KOPT-K1 (cell line): ENCODE measurements around the gene NAA80.
A peak's percentile ranks its signal among the peaks of the same experiment; 100 is the strongest.
"Not testable (repeated sequence)": the region's sequence is repeated elsewhere in the genome, so short reads cannot be mapped to it uniquely, and the experiment has no call there.

Experiments used
- H3K27ac ChIP-seq: fragments of 200-600 bp; sonication (generic); 2 replicates; pipeline ENCODE4 v1.5.1; 2016; ENCODE audit warnings: antibody characterized with exemption, mild to moderate bottlenecking, low read depth, low read length; ENCODE audit not compliant: poor library complexity, severe bottlenecking
- H3K36me3 ChIP-seq: fragments of 200-600 bp; sonication (generic); 2 replicates; pipeline ENCODE4 v1.5.1; 2017; ENCODE audit warnings: antibody characterized with exemption, mild to moderate bottlenecking, low read length, moderate library complexity; ENCODE audit not compliant: insufficient read depth
- H3K9me3 ChIP-seq: fragments of 200-600 bp; sonication (generic); 2 replicates; pipeline ENCODE4 v1.5.1; 2017; ENCODE audit warnings: antibody characterized with exemption, low read length, mild to moderate bottlenecking; ENCODE audit not compliant: insufficient read depth, poor library complexity, severe bottlenecking

The NAA80 gene

DNA sequence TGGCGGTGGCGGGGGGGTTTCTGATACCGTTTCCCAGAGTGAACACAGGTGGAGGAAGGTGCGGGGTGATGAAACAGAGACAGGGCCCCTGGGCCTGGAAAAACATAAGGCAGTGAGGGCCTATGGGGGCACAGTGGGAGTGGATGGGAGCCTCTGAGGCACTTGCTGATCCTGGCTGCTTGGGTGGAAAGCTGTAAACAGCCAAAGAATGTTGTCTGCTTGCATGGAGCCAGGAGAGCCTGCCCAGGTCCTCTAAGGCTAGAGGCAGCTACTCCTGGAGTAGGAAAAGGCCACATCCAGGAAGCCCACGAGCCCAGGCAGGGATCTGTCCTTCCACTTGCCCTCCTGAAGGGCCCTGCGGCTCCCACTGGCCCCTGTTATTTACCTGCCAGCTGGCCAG, 33.2 kb downstream of the NAA80 start:
- H3K27ac ChIP-seq, result no peak overlapping the region
- no peaks in the 10 kb centered on the region for H3K9me3 ChIP-seq
- H3K36me3 ChIP-seq, result no peaks in the 10 kb centered on the region

- H3K9me3 ChIP-seq, result no peaks in the 10 kb centered on the region
- no peak overlapping the region for H3K27ac ChIP-seq
- no peaks in the 10 kb centered on the region for H3K36me3 ChIP-seq
These were observed 33.6 kb downstream of the NAA80 start for GRCh38 chr3:50265571-50265970.

DNA sequence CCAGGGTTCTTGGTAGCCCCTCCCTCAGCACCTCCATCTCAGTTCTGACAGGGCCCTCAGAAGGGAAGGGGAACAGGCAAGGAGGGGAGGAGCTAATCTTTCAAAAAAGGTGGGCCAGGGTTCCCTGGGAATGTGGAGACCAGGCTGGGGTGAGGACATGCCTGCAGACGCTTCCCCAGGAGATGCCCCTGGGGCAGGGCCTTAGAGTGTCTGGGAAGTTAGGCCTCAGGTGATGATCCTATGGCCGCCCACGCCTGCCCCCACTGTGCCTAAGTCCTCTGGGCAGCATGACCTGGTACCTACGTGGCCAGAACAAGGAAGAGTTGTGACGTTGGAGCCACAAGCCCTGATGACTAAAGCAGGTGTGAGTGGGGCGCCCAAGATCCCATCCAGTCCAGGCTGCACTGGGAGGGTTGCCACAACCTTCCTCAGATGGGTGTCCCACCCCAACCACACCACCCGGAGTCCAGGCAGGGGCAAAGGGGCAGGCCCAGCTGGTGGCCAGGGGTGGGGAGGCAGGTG, 34.2 kb downstream of the NAA80 start:
- Histone ChIP-seq H3K36me3 (no peaks in the 10 kb centered on the region), H3K27ac (no peak overlapping the region), H3K9me3 (no peaks in the 10 kb centered on the region)

DNA sequence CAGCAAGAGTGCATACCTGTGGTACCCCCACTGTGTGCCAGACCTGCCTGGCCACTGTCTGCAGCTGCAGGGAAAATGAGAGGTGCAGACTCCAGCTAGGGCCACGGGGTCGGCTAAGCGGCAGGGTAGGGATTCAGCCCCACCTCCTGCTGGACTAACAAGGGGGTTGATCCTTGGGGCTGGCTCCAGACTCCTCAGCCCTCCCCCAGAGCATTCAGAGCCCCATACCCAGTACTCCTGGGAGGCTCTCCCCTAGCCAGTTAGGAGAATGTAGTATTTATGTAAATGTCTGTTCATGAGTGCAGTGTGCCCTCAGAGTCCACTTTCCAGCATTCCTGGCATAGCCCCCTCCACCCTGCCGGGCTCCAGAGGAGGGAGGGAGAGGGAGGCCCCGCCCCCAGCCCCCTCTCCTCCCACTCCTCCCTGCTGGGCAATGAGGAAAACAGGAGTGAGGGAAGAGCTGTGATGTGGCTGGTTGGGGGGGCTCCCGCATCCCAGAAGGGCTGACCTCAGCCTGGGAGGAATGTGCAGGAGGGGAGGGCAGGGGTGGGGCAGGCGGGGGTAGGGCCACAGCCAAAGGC, 34.7 kb downstream of the NAA80 start:
- H3K9me3 ChIP-seq, result no peaks in the 10 kb centered on the region
- H3K36me3 ChIP-seq, result peaks cover 4% of the 10 kb centered on the region
- no peak overlapping the region for H3K27ac ChIP-seq

DNA sequence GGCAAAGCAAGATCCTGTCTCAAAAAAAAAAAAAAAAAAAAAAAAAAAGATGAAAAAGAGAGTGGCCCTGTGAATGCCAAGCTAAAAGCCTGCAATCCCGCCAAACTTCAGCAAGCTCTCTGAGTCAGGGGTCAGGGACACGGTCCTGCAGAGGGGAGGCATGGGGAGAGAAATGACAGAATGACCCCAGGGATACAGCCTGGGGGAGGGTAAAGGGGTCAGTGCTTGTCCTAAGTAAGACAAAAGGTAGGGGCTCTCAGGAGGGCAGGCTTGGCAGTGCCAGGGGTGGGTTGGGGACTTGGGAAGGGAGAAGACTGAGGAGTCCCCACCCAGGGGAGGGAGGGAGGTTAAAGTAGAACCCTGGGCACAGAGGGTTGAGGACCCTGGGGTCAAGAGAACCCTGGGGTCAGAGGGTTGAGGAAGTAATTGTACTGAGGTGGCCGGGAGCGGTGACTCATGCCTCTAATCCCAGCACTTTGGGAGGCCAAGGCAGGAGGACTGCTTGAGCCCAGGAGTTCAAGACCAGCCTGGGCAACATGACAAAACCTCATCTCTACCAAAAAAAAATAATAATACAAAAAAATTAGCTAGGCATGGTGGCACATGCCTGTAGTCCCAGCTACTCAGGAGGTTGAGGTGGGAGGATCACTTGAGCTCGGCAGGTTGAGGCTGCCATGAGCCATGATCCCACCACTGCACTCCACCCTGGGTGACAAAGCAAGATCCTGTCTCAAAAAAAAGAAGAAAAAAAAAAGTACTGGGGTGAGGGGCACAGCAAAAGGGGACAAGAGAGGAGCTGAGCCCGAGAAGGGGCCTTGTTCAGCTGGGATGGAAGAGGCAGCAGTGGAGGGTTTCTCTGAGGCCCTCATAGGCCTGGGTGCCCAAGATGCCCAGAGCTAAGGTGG, 35.5 kb downstream of the NAA80 start:
- peaks cover 11% of the 10 kb centered on the region for H3K36me3 ChIP-seq
- H3K9me3 ChIP-seq, result no peaks in the 10 kb centered on the region
- no peak overlapping the region for H3K27ac ChIP-seq

DNA sequence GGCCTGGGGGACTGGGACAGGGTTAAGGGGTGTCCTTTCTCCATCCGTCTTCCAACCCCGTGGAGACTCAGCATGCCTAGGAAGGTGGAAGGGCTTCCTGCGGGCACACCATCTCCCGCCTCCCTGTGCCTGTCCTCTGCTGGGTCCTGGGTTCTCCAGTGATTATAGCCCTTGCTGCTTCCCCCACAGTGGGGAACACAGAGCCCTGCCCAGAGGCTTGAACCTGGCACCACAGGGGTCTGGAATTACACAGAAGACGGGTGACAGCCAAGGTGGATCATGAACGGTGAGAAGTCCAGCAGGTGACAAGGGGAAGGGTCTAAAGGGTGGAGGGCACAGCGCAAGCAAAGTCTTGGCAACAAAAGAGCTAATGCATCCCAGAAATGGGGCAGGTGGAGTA, 36.4 kb downstream of the NAA80 start:
- H3K9me3 ChIP-seq, result no peaks in the 10 kb centered on the region
- H3K27ac ChIP-seq, result no peak overlapping the region
- H3K36me3 ChIP-seq, result peaks cover 21% of the 10 kb centered on the region

GRCh38 chr3:50262200-50262599, 37.0 kb downstream of the NAA80 start:
- H3K27ac ChIP-seq, result not testable (repeated sequence)
- peaks cover 27% of the 10 kb centered on the region for H3K36me3 ChIP-seq

DNA sequence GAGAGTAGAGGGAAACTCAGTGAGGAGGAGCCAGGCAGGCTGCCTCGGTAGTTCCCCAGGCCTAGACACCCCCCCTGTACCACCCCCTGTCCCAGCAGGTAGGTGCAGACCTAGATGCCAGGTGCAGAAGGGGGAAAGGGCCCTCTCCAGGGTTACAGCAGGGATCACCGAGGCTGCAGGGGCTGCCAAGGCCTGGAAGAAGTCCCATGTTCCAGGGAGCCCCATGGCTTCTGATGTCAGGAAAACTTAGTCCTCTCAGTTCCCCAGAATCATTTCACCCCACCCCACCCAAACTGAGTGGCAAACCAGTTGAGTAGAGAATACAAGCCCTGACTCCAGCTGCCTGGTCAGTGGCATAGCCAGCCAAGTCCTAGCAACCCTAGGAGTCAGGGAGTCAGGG, 37.7 kb downstream of the NAA80 start:
- Histone ChIP-seq H3K36me3 (peaks cover 33% of the 10 kb centered on the region), H3K9me3 (no peaks in the 10 kb centered on the region), H3K27ac (no peak overlapping the region)

More at GRCh38 chr3:50262200-50262599, 37.0 kb downstream of the NAA80 start:
- not testable (repeated sequence) for H3K9me3 ChIP-seq

- peaks cover 39% of the 10 kb centered on the region for H3K36me3 ChIP-seq
- H3K9me3 ChIP-seq, result no peaks in the 10 kb centered on the region
- no peak overlapping the region for H3K27ac ChIP-seq
These were observed 38.2 kb downstream of the NAA80 start for GRCh38 chr3:50260942-50261441.

GRCh38 chr3:50260027-50260941, 38.9 kb downstream of the NAA80 start:
- Histone ChIP-seq H3K27ac (peak overlapping the region; percentile 27), H3K36me3 (peaks cover 46% of the 10 kb centered on the region), H3K9me3 (no peaks in the 10 kb centered on the region)

- no peaks in the 10 kb centered on the region for H3K9me3 ChIP-seq
- H3K36me3 ChIP-seq, result peaks cover 53% of the 10 kb centered on the region
- no peak overlapping the region for H3K27ac ChIP-seq
These were observed 39.7 kb downstream of the NAA80 start for GRCh38 chr3:50259432-50260026.

DNA sequence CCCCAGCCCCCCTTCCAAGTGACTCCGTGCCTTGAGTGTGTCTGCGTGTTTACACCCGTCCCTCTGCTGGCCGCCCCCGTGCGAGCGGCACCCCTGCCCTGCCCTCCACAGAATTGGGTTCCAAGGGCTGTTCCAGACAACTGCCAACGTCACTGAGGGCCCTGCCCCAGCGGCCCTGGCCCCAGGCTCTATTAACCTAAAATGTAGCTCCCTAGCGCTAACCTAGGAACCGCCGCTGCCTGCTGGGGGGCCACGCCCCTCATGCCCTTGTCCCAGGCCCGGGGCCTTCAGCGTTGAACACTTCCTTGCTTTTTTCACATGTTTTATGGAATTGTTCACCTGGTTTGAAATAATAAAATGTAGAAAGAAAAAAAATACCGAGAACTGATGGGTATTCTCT, 40.2 kb downstream of the NAA80 start:
- no peaks in the 10 kb centered on the region for H3K9me3 ChIP-seq
- no peak overlapping the region for H3K27ac ChIP-seq
- H3K36me3 ChIP-seq, result peaks cover 59% of the 10 kb centered on the region

GRCh38 chr3:50258029-50258680, 41.0 kb downstream of the NAA80 start:
- Histone ChIP-seq H3K36me3 (peaks cover 67% of the 10 kb centered on the region), H3K9me3 (no peaks in the 10 kb centered on the region), H3K27ac (no peak overlapping the region)
